DOHH2 (cell line): ENCODE results near the gene HNRNPA1.

ENCODE experiments used
- H3F3A ChIP-seq: fragments of 200-600 bp; sonication (generic), shearing (Covaris generic); 2 replicates; pipeline ENCODE4 v1.6.0; 2016; ENCODE audit warnings: antibody characterized with exemption, mild to moderate bottlenecking; ENCODE audit not compliant: control insufficient read depth, insufficient read depth
- H3K27ac ChIP-seq: fragments of 200-600 bp; sonication (generic); 2 replicates; pipeline ENCODE4 v1.5.1; 2014; ENCODE audit warnings: low read depth, mild to moderate bottlenecking, low read length, moderate library complexity
- H3K27me3 ChIP-seq: fragments of 200-600 bp; sonication (generic); 2 replicates; pipeline ENCODE4 v1.6.1; 2014; ENCODE audit warnings: mild to moderate bottlenecking, low read length, mixed read lengths; ENCODE audit not compliant: control insufficient read depth
- H3K36me3 ChIP-seq: fragments of 200-600 bp; sonication (generic); 2 replicates; pipeline ENCODE4 v1.6.1; 2014; ENCODE audit warnings: mild to moderate bottlenecking, low read length, moderate library complexity, mixed read lengths; ENCODE audit not compliant: control insufficient read depth
- H3K4me1 ChIP-seq: fragments of 200-600 bp; sonication (generic); 2 replicates; pipeline ENCODE4 v1.6.1; 2014; ENCODE audit warnings: mild to moderate bottlenecking, low read length, mixed read lengths; ENCODE audit not compliant: control insufficient read depth
- H3K4me2 ChIP-seq: fragments of 200-600 bp; sonication (generic); 2 replicates; pipeline ENCODE4 v1.6.0; 2014; ENCODE audit warnings: mild to moderate bottlenecking, low read length, moderate library complexity
- H3K4me3 ChIP-seq: fragments of 200-600 bp; sonication (generic); 2 replicates; pipeline ENCODE4 v1.5.1; 2014; ENCODE audit warnings: mild to moderate bottlenecking, low read length, mixed read lengths
- H3K79me2 ChIP-seq: fragments of 200-600 bp; sonication (generic); 2 replicates; pipeline ENCODE4 v1.6.1; 2014; ENCODE audit warnings: mild to moderate bottlenecking, low read length, mixed read lengths; ENCODE audit not compliant: control insufficient read depth
- H3K9me2 ChIP-seq: fragments of 200-600 bp; sonication (generic); replicated peaks from 2 replicates; pipeline ENCODE4 v1.6.1; 2014; ENCODE audit warnings: mild to moderate bottlenecking, low read length, mixed read lengths; ENCODE audit not compliant: control insufficient read depth
- H3K9me3 ChIP-seq: fragments of 200-600 bp; sonication (generic); 2 replicates; pipeline ENCODE4 v1.6.1; 2014; ENCODE audit warnings: antibody characterized with exemption, low read length, mixed read lengths; ENCODE audit not compliant: control insufficient read depth, insufficient read depth
- H4K20me1 ChIP-seq: fragments of 200-600 bp; sonication (generic); 2 replicates; pipeline ENCODE4 v1.6.0; 2014; ENCODE audit warnings: low read depth, mild to moderate bottlenecking, antibody characterized with exemption, low read length, moderate library complexity; ENCODE audit not compliant: control insufficient read depth, insufficient read depth
- CTCF ChIP-seq: fragments of 200-600 bp; sonication (generic); IDR thresholded peaks from one replicate; pipeline ENCODE4 v1.5.1; 2014; ENCODE audit warnings: antibody characterized with exemption, mild to moderate bottlenecking, low read depth, low read length; ENCODE audit not compliant: poor library complexity, severe bottlenecking
- EZH2phosphoT487 ChIP-seq: fragments of 200-600 bp; sonication (generic); IDR thresholded peaks from 2 replicates; pipeline ENCODE4 v1.6.1; 2017; ENCODE audit warnings: borderline replicate concordance, mild to moderate bottlenecking, antibody characterized with exemption, low read length, moderate library complexity, mixed read lengths

Gene HNRNPA1

GRCh38 chr12:54253240-54253639 lies 27.3 kb upstream of the HNRNPA1 start:
- TF ChIP-seq CTCF (no peak), EZH2phosphoT487 (no peak)
- Histone ChIP-seq H3K27me3 (no peaks in the 10 kb centered on the region), H3K79me2 (peaks cover 51% of the 10 kb centered on the region), H3F3A (peaks cover 15% of the 10 kb centered on the region), H3K4me3 (no peak overlapping the region), H3K4me1 (peaks cover 4% of the 10 kb centered on the region), H3K27ac (no peak overlapping the region), H3K36me3 (peaks cover 70% of the 10 kb centered on the region), H3K4me2 (no peak overlapping the region), H3K9me2 (no peaks in the 10 kb centered on the region), H3K9me3 (no peaks in the 10 kb centered on the region), H4K20me1 (no peaks in the 10 kb centered on the region)

- peaks cover 45% of the 10 kb centered on the region for H3K4me1 ChIP-seq
- H3F3A ChIP-seq: peaks cover 17% of the 10 kb centered on the region
- no peak overlapping the region for H3K4me3 ChIP-seq
- H3K9me3 ChIP-seq: no peaks in the 10 kb centered on the region
- no peaks in the 10 kb centered on the region for H3K27me3 ChIP-seq
- peaks cover 61% of the 10 kb centered on the region for H3K36me3 ChIP-seq
- no peaks in the 10 kb centered on the region for H3K9me2 ChIP-seq
- H3K4me2 ChIP-seq: no peak overlapping the region
- no peak overlapping the region for H3K27ac ChIP-seq
- peaks cover 2% of the 10 kb centered on the region; the same call in 1 of the 2 replicates for H4K20me1 ChIP-seq
- H3K79me2 ChIP-seq: peaks cover 78% of the 10 kb centered on the region
- TF ChIP-seq EZH2phosphoT487: no peak
- TF ChIP-seq CTCF: no peak
Measured at GRCh38 chr12:54257332-54257731, 23.2 kb upstream of the HNRNPA1 start.

GRCh38 chr12:54258201-54258681 lies 22.3 kb upstream of the HNRNPA1 start:
- peaks cover 16% of the 10 kb centered on the region for H3F3A ChIP-seq

More at GRCh38 chr12:54258201-54258681, 22.3 kb upstream of the HNRNPA1 start:
- Histone ChIP-seq H3K4me1 (peaks cover 54% of the 10 kb centered on the region), H3K9me3 (no peaks in the 10 kb centered on the region), H4K20me1 (peaks cover 2% of the 10 kb centered on the region; the same call in 1 of the 2 replicates), H3K27ac (0 out of 2 replicates have a peak overlapping the region, but pooled peaks have one; percentile 1), H3K4me3 (no peak overlapping the region), H3K79me2 (peaks cover 84% of the 10 kb centered on the region), H3K36me3 (peaks cover 58% of the 10 kb centered on the region), H3K27me3 (no peaks in the 10 kb centered on the region), H3K9me2 (no peaks in the 10 kb centered on the region), H3K4me2 (no peak overlapping the region)
- TF ChIP-seq CTCF: no peak
- no peak for TF ChIP-seq EZH2phosphoT487
